Esophagus squamous epithelium (tissue), 5 donors: ENCODE data around the gene KRT2. TPM values are rescaled to one million over a fixed set of nuclear protein-coding genes. Genes with fewer than 3 reads are reported as not detected.

Experiments
- DNase-seq: peaks from one replicate; lab custom pipeline; 2025; lab: John Stamatoyannopoulos, UW
- H3K27ac ChIP-seq, 4 donors: fragments of 200-600 bp; sonication (generic); one replicate each; pipeline ENCODE4 v1.5.1; 2016 to 2019; ENCODE audit warnings: mild to moderate bottlenecking in 1 of 4
- H3K27me3 ChIP-seq, 4 donors: fragments of 200-600 bp; sonication (generic); 1 replicate in 3 of 4; 2 replicates in 1 of 4; pipeline versions ENCODE4 v1.5.1 to v1.6.0; 2017 to 2021; ENCODE audit warnings: antibody characterized with exemption in 1 of 4
- H3K36me3 ChIP-seq, 3 donors: fragments of 200-600 bp; sonication (generic); one replicate each; pipeline ENCODE4 v1.5.1; 2016 to 2019
- H3K4me1 ChIP-seq, 3 donors: fragments of 200-600 bp; sonication (generic); one replicate each; pipeline ENCODE4 v1.5.1; 2017 to 2019
- H3K4me3 ChIP-seq, 4 donors: fragments of 200-600 bp; sonication (generic); 1 replicate in 3 of 4; 2 replicates in 1 of 4; pipeline ENCODE4 v1.5.1; 2016 to 2019; ENCODE audit warnings: mild to moderate bottlenecking in 2 of 4, moderate library complexity in 1 of 4
- H3K9me3 ChIP-seq, 3 donors: fragments of 200-600 bp; sonication (generic); one replicate each; pipeline ENCODE4 v1.5.1; 2016 to 2019
- POLR2A ChIP-seq, 4 donors: fragments of 450-650 bp; IDR thresholded peaks; one replicate each; pipeline ENCODE4 v1.6.1; 2017; ENCODE audit warnings: antibody characterized with exemption in 4 of 4, mild to moderate bottlenecking in 4 of 4, moderate library complexity in 3 of 4
- WGBS, 2 donors: methylation state at CpG; one replicate each; pipeline ENCODE4 v1.1.5; 2018; 5-methylcytosine and 5-hydroxymethylcytosine counted together
- intact Hi-C: fragments of 100-400 bp; cut with DNase I; formaldehyde crosslinking; loops from one replicate; pipeline ENCODE4 v1.15.0; 2022
- total RNA-seq, 4 donors: library from RNA; depleted of rRNA; stranded (reverse); fragments of >200 nt; gene quantifications; one replicate each; pipeline ENCODE4 v1.1.0, GENCODE V29; 2016
- TF ChIP-seq, protein P1 (sequence below), 6 experiments: fragments of 450-650 bp in 4 of 6; fragments of 200-600 bp in 2 of 6; sonication (generic) in 2 of 6; IDR thresholded peaks; one replicate each; pipeline ENCODE4 v1.5.1; 2016 to 2019; ENCODE audit warnings: antibody characterized with exemption in 6 of 6, mild to moderate bottlenecking in 4 of 6, moderate library complexity in 4 of 6
- donor health status: DM: yes; HTN: yes; CAD: no.

KRT2 gene
- total RNA-seq, 4 donors from 2014 or later: 0.95 to 0.99 TPM; not detected in 2

DNA sequence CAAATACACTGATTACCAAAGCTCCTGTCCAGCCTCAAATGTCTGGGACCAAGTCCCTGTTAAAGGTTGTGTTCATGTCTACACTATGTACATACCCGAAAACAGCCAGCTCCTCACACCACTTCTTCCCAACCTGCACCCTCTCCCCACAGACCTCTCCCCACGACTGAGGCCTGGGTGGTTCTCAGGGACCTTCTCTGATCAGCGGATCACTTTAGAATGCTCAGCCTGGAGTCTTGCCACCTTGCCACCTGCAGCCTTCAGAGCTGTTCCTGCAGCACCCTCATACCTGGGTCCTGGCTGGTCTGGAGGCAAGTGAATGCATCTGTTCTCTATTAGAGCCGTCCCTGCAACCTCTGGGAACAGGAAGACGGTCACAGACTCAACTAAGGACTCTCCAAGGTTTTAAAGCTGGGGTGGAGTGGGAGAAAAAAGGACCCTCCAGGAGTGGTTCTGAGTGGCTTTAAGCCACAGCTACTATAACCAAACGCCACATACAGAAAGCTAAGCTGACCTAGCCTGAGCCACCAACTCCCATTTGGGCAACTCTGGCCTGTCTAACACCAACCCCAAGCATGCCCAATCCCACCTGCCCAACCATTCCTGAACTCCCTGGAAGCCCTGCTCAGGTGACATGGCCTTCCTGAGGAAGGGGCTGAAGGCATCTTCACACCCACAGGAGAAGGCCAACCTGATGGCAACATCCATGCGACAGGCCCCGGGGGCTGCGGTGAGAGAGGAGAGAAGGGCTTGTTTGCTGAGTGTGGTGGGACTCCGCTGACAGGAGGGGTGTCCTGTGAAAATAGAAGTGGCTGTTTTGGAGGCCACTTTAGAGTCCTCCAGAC lies 8.6 kb downstream of the KRT2 start:
- no peaks in the 10 kb centered on the region for H3K36me3 ChIP-seq
- H3K4me1 ChIP-seq: peaks cover 0 to 6% (median 0%) of the 10 kb centered on the region in 3 donors
- intact Hi-C loops: no loop called here
- WGBS, 2 donors: 89 to 94% methylated on average over 5 to 8 of the region's 10 CpGs
- no peak overlapping the region for H3K4me3 ChIP-seq
- no peak for DNase-seq
- no peak overlapping the region for H3K27ac ChIP-seq
- peaks cover 0 to 24% (median 0%) of the 10 kb centered on the region in 4 donors for H3K27me3 ChIP-seq
- H3K9me3 ChIP-seq: no peaks in the 10 kb centered on the region
- TF ChIP-seq POLR2A (IDR thresholded peaks at IDR 0.05): no peak
- TF ChIP-seq, protein P1, sequence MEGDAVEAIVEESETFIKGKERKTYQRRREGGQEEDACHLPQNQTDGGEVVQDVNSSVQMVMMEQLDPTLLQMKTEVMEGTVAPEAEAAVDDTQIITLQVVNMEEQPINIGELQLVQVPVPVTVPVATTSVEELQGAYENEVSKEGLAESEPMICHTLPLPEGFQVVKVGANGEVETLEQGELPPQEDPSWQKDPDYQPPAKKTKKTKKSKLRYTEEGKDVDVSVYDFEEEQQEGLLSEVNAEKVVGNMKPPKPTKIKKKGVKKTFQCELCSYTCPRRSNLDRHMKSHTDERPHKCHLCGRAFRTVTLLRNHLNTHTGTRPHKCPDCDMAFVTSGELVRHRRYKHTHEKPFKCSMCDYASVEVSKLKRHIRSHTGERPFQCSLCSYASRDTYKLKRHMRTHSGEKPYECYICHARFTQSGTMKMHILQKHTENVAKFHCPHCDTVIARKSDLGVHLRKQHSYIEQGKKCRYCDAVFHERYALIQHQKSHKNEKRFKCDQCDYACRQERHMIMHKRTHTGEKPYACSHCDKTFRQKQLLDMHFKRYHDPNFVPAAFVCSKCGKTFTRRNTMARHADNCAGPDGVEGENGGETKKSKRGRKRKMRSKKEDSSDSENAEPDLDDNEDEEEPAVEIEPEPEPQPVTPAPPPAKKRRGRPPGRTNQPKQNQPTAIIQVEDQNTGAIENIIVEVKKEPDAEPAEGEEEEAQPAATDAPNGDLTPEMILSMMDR (IDR thresholded peaks at IDR 0.05): no peak

- no peak overlapping the region for H3K4me3 ChIP-seq
- WGBS, 2 donors: 46 to 52% methylated on average over 4 of the region's 4 CpGs
- H3K9me3 ChIP-seq: no peaks in the 10 kb centered on the region
- TF ChIP-seq, protein P1 (IDR thresholded peaks at IDR 0.05): no peak
- TF ChIP-seq POLR2A (IDR thresholded peaks at IDR 0.05): no peak
- peaks cover 0 to 24% (median 0%) of the 10 kb centered on the region in 4 donors for H3K27me3 ChIP-seq
- no peaks in the 10 kb centered on the region for H3K36me3 ChIP-seq
- H3K27ac ChIP-seq: no peak overlapping the region
- no peak for DNase-seq
- intact Hi-C loops: no loop called here
- peaks cover 0 to 8% (median 0%) of the 10 kb centered on the region in 3 donors for H3K4me1 ChIP-seq
Measured at GRCh38 chr12:52641468-52641867, 10.5 kb downstream of the KRT2 start.

DNA sequence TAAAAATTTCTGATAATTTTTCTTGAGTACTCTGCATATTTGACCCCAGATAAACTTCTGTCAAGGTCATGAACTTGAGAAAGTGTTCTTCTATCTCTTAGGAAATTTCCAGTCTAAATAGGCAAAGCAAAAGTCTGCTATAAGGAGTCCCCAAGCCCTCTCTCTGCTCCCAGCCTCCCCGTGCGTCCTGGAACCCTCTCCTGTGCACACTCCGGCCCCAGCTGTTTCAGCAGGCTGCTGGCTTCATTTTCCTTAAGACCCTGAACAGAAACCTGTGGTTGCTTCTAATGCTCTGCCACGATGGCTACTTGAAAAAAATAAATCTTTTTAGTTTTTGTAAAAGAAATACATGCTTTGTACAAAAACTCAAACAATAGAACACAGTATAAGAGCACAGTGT lies 14.7 kb downstream of the KRT2 start:
- WGBS, 2 donors: 79 to 93% methylated on average over 4 of the region's 4 CpGs
- Histone ChIP-seq H3K4me3 (no peak overlapping the region), H3K27ac (no peak overlapping the region), H3K36me3 (no peaks in the 10 kb centered on the region), H3K27me3 (peaks cover 0 to 26% (median 0%) of the 10 kb centered on the region in 4 donors), H3K4me1 (peaks cover 0 to 15% (median 0%) of the 10 kb centered on the region in 3 donors), H3K9me3 (no peaks in the 10 kb centered on the region)
- DNase-seq: no peak
- no peak for TF ChIP-seq POLR2A (IDR thresholded peaks at IDR 0.05)
- TF ChIP-seq, protein P1 (IDR thresholded peaks at IDR 0.05): no peak
- intact Hi-C loops: no loop called here

DNA sequence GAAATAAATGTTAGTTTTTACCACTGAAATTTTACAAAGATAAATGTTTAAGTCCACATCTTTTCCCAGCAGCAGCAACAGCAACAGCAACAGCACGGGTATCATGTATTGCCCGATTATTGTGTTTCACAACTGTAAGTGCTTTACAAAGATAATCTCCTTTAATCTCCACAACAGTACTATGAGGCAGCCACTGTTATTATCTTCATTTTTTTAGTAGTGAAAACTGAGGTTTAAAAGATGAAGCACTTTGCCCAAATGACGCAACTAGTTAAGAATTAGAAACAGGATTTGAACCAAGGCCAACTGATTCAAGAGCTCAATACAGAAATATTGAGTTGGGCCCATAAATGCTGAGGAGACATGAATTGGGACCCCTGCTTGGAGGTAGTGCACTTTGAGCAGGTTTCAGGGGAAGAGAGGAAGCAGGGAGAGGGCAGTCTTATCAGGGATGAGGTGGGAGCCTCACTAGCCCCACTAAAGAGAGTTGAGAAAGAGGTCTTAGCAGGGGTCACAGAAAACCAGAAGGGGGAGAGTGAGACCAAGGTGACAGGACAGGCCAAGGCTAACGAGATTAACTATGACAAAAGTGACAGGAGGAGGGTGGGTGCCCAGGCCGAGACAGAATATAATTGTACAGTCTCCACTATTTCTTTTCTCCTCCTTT lies 15.3 kb downstream of the KRT2 start:
- Histone ChIP-seq H3K9me3 (no peaks in the 10 kb centered on the region), H3K36me3 (no peaks in the 10 kb centered on the region), H3K27ac (no peak overlapping the region), H3K27me3 (peaks cover 0 to 20% (median 0%) of the 10 kb centered on the region in 4 donors), H3K4me3 (no peak overlapping the region), H3K4me1 (peaks cover 0 to 15% (median 0%) of the 10 kb centered on the region in 3 donors)
- DNase-seq: no peak
- TF ChIP-seq POLR2A (IDR thresholded peaks at IDR 0.05): no peak
- TF ChIP-seq, protein P1 (IDR thresholded peaks at IDR 0.05): no peak
- 56 to 61% methylated on average over 5 of the region's 5 CpGs for WGBS, 2 donors
- intact Hi-C loops: no loop called here

GRCh38 chr12:52636189-52636588 lies 15.8 kb downstream of the KRT2 start:
- Histone ChIP-seq H3K27ac (no peak overlapping the region), H3K27me3 (peaks cover 0 to 20% (median 0%) of the 10 kb centered on the region in 4 donors), H3K9me3 (no peaks in the 10 kb centered on the region), H3K4me1 (peaks cover 0 to 15% (median 0%) of the 10 kb centered on the region in 3 donors), H3K36me3 (no peaks in the 10 kb centered on the region), H3K4me3 (no peak overlapping the region)
- WGBS, 2 donors: 48 to 69% methylated on average over 3 to 4 of the region's 6 CpGs
- DNase-seq: no peak
- intact Hi-C loops: no loop called here
- TF ChIP-seq POLR2A (IDR thresholded peaks at IDR 0.05): no peak
- TF ChIP-seq, protein P1 (IDR thresholded peaks at IDR 0.05): no peak
